SK-N-MC (cell line): ENCODE data around the gene KANSL1.

Source experiments
- EZH2 ChIP-seq: fragments of 200-600 bp; sonication (generic); IDR thresholded peaks from one replicate; pipeline ENCODE4 v1.6.1; 2017; ENCODE audit warnings: antibody characterized with exemption
- FOXP2 ChIP-seq: optimal IDR thresholded peaks from 2 replicates; pipeline ENCODE3; 2011; ENCODE audit warnings: mild to moderate bottlenecking, moderate library complexity; ENCODE audit not compliant: insufficient read depth; ENCODE audit errors: extremely low read length, control extremely low read depth
- POLR2AphosphoS5 ChIP-seq: IDR thresholded peaks from 2 replicates; pipeline ENCODE4 v1.6.1; 2012; ENCODE audit warnings: mild to moderate bottlenecking, low read depth, low read length, borderline replicate concordance

DNA sequence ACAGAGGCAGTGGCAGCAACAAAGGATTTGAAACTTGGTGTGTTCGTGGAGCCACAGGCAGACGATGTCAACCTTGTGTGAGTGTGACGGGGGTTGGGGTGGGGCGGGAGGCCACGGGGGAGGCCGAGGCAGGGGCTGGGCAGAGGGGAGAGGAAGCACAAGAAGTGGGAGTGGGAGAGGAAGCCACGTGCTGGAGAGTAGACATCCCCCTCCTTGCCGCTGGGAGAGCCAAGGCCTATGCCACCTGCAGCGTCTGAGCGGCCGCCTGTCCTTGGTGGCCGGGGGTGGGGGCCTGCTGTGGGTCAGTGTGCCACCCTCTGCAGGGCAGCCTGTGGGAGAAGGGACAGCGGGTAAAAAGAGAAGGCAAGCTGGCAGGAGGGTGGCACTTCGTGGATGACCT is 168.6 kb downstream of the KANSL1 start:
- TF ChIP-seq EZH2 (no peak), POLR2AphosphoS5 (no peak), FOXP2 (no peak)
